Rectal smooth muscle tissue (tissue), 1 donor: ENCODE results near the gene MYO1E.

Experiments
- H3K27ac ChIP-seq: one replicate; pipeline ENCODE4 v1.7.0; 2013; ENCODE audit warnings: low read depth, low read length, inconsistent platforms
- H3K27me3 ChIP-seq: one replicate; pipeline ENCODE4 v1.7.0; 2013; ENCODE audit warnings: low read length; ENCODE audit not compliant: control insufficient read depth, insufficient read depth
- H3K36me3 ChIP-seq: one replicate; pipeline ENCODE4 v1.7.0; 2013; ENCODE audit warnings: low read length; ENCODE audit not compliant: control insufficient read depth, insufficient read depth
- H3K4me1 ChIP-seq: one replicate; pipeline ENCODE4 v1.7.0; 2013; ENCODE audit warnings: low read length; ENCODE audit not compliant: control insufficient read depth, insufficient read depth
- H3K4me3 ChIP-seq: one replicate; pipeline ENCODE4 v1.7.0; 2013; ENCODE audit warnings: low read length
- H3K9ac ChIP-seq: one replicate; pipeline ENCODE4 v1.7.0; 2013; ENCODE audit warnings: low read length

MYO1E gene

DNA sequence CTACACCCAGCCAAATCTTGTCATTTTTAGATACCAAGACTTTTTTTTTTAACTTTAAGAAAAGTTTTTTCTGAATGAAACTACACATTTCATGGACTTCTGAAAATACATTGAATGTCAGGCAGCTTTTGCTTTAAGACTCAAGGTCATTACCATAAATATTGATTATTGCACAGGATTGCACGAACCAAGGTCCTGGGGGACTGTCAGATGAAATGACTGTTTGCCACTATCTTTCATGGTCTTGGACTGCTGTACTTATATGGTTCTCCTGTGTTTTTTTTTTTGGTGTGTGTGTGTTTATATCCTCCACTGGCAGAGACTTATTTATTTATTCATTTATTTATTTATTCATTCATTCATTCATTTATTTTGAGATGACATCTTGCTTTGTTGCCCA is 6.9 kb upstream of the MYO1E start:
- H3K27me3 ChIP-seq, result no peaks in the 10 kb centered on the region
- no peak overlapping the region for H3K4me3 ChIP-seq
- H3K27ac ChIP-seq, result no peak overlapping the region
- no peak overlapping the region for H3K9ac ChIP-seq
- peaks cover 3% of the 10 kb centered on the region for H3K36me3 ChIP-seq
- H3K4me1 ChIP-seq, result no peaks in the 10 kb centered on the region

DNA sequence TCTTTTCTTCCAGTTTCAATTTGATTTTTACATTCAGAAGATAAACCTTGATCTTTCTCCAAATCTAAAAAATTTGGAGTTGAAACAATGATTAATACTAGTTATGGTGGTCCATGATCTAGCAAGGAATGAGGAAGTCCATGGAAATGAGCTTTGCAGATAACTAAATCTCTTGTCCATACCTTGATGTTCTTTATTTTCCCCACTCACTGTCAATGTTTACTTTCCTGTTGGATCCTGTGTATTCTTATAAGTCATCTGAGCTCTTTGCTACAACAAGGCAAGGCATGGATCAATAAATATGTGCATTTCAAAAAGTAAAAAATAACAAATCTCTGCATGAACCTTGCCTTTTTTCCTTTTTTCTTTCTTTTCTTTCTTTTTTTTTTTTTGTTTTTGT is 6.2 kb upstream of the MYO1E start:
- H3K4me1 ChIP-seq, result no peaks in the 10 kb centered on the region
- peaks cover 3% of the 10 kb centered on the region for H3K36me3 ChIP-seq
- H3K9ac ChIP-seq, result no peak overlapping the region
- H3K4me3 ChIP-seq, result no peak overlapping the region
- H3K27ac ChIP-seq, result no peak overlapping the region
- H3K27me3 ChIP-seq, result no peaks in the 10 kb centered on the region

DNA sequence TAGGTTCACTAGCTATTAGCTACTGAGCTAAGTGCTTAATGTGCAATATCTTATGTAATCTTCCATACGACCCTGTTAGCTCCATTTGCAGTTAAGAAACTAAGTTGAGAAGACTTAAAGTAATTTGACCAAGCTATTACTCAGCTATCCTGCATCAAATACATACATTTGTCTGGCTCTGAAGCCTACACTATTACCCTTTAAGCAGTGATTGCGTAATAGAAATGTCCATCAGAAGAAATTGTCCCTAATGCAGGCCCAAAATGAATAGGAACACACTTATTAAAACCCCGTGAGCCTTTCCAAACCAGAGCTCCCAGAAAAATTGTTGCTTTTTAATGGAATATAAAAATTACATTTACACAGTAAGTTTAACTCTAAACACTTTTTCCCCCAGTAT is 5.3 kb upstream of the MYO1E start:
- Histone ChIP-seq H3K27ac (no peak overlapping the region), H3K4me1 (no peaks in the 10 kb centered on the region), H3K36me3 (peaks cover 3% of the 10 kb centered on the region), H3K9ac (no peak overlapping the region), H3K4me3 (no peak overlapping the region), H3K27me3 (no peaks in the 10 kb centered on the region)

DNA sequence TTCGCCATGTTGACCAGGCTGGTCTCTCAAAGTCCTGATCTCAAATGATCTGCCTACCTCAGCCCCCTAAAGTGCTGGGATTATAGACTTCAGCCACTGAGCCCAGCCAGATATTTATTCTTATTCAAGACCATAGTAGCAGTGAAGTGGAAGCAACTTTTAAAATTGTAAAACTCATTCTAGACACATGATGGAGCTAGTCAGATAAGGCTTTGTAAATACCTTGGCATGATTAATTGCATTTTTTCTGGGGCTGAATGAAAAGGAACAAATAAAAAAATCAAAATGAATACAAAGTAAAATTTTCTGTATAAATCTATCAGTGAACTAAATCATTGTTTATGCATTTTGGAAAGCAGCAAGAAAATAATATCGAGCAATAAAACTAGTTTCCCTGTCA is 4.1 kb upstream of the MYO1E start:
- H3K36me3 ChIP-seq, result peaks cover 1% of the 10 kb centered on the region
- H3K4me3 ChIP-seq, result no peak overlapping the region

GRCh38 chr15:59373215-59373614 is 544 bp upstream of the MYO1E start:
- no peaks in the 10 kb centered on the region for H3K4me1 ChIP-seq
- H3K27me3 ChIP-seq, result no peaks in the 10 kb centered on the region
- H3K27ac ChIP-seq, result peak overlapping the region; percentile 95
- H3K4me3 ChIP-seq, result peak overlapping the region; percentile 86
- H3K9ac ChIP-seq, result peak overlapping the region; percentile 52
- no peaks in the 10 kb centered on the region for H3K36me3 ChIP-seq

More for the DNA sequence above, 4.1 kb upstream of the MYO1E start:
- Histone ChIP-seq H3K27ac (no peak overlapping the region), H3K27me3 (no peaks in the 10 kb centered on the region), H3K9ac (no peak overlapping the region), H3K4me1 (no peaks in the 10 kb centered on the region)

GRCh38 chr15:59371458-59372351 is 966 bp downstream of the MYO1E start:
- Histone ChIP-seq H3K9ac (peak overlapping the region; percentile 78), H3K4me1 (no peaks in the 10 kb centered on the region), H3K4me3 (peak overlapping the region; percentile 86), H3K36me3 (no peaks in the 10 kb centered on the region), H3K27ac (peak overlapping the region; percentile 95), H3K27me3 (no peaks in the 10 kb centered on the region)

DNA sequence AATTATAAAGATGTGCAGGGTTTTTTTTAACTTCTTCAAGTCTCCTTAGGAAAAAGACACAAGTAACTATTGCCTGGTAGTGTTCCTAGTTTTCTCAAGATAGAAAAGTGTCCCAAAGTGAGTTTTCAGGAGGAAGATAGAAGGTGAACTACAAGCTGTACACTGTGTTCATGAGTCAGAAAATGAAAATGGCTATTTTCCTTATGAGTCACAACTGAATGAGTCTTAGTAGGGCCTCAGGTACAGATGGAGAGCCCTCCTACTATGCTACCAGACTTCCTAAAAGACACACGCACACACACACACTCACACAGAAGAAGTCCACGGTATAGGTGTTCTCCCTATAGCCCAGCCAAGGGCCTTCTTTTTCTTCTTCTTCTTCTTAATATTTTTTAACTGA is 3.1 kb downstream of the MYO1E start:
- no peak overlapping the region for H3K9ac ChIP-seq
- H3K4me1 ChIP-seq, result no peaks in the 10 kb centered on the region
- H3K36me3 ChIP-seq, result no peaks in the 10 kb centered on the region
- no peak overlapping the region for H3K27ac ChIP-seq
- no peak overlapping the region for H3K4me3 ChIP-seq
- no peaks in the 10 kb centered on the region for H3K27me3 ChIP-seq

DNA sequence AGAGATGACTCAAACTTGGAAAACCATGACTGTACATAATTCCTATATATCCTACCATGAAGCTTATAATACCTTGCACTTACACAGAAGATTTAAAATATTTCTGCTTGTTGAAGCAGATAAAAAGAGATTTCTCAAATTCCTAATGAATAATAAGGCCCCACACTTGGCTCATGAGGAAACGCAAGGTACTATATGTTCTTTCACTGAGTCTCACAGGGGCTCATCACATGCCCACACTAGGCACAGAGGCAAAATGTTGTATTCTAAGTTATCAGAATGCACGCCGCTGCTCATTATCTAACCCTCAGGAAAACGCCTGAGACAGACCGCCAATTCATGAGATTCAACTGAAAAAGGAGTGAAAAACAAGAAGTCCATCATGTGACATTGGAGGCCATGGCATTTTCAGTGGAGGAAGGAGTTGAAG is 5.6 kb downstream of the MYO1E start:
- Histone ChIP-seq H3K27me3 (no peaks in the 10 kb centered on the region), H3K4me1 (no peaks in the 10 kb centered on the region), H3K27ac (no peak overlapping the region), H3K36me3 (no peaks in the 10 kb centered on the region), H3K4me3 (no peak overlapping the region), H3K9ac (no peak overlapping the region)

- no peak overlapping the region for H3K4me3 ChIP-seq
- no peaks in the 10 kb centered on the region for H3K4me1 ChIP-seq
- no peaks in the 10 kb centered on the region for H3K36me3 ChIP-seq
- no peak overlapping the region for H3K9ac ChIP-seq
- no peak overlapping the region for H3K27ac ChIP-seq
- no peaks in the 10 kb centered on the region for H3K27me3 ChIP-seq
These were observed 6.2 kb downstream of the MYO1E start for GRCh38 chr15:59366333-59367021.

- Histone ChIP-seq H3K4me1 (no peaks in the 10 kb centered on the region), H3K27me3 (no peaks in the 10 kb centered on the region), H3K9ac (no peak overlapping the region), H3K36me3 (no peaks in the 10 kb centered on the region), H3K27ac (no peak overlapping the region), H3K4me3 (no peak overlapping the region)
These were observed 8.4 kb downstream of the MYO1E start for GRCh38 chr15:59364248-59364647.

- Histone ChIP-seq H3K27ac (no peak overlapping the region), H3K36me3 (no peaks in the 10 kb centered on the region), H3K4me1 (no peaks in the 10 kb centered on the region), H3K27me3 (no peaks in the 10 kb centered on the region), H3K9ac (no peak overlapping the region), H3K4me3 (no peak overlapping the region)
These were observed 10.3 kb downstream of the MYO1E start for GRCh38 chr15:59362331-59362730.

DNA sequence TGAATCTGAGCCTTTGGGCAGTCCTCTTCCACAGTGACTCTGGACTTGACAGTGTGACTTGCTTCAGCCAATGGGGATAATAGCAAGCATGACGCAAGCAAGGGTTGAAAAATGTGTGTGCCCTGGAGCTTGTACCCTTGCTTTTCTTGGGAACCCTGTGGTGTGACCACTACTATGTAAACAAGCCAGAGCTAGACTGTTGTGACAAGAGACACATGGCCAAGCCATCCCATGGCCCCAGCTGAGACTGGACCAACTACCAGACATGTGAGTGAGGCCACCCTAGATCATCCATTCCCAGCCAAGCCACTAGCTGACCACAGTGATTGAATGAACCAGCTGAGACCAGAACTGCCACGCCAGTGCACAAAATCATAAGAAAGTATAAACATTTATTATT is 11.8 kb downstream of the MYO1E start:
- no peaks in the 10 kb centered on the region for H3K4me1 ChIP-seq
- H3K27ac ChIP-seq, result no peak overlapping the region
- no peaks in the 10 kb centered on the region for H3K36me3 ChIP-seq
- no peaks in the 10 kb centered on the region for H3K27me3 ChIP-seq
- no peak overlapping the region for H3K4me3 ChIP-seq
- no peak overlapping the region for H3K9ac ChIP-seq
